K562 (cell line): ENCODE data around the gene HPSE2. TPM values are rescaled to one million over a fixed set of nuclear protein-coding genes. Genes with fewer than 3 reads are reported as not detected.

Experiments
- CCAR2 ChIP-seq: fragments of 200-400 bp; formaldehyde crosslinking; IDR thresholded peaks from 2 replicates; pipeline ENCODE4 v1.6.1; 2017; ENCODE audit warnings: mild to moderate bottlenecking, low read depth, low read length
- FOXA1 ChIP-seq: fragments of 450-650 bp; IDR thresholded peaks from 2 replicates; pipeline ENCODE4 v1.6.1; 2016; ENCODE audit warnings: mild to moderate bottlenecking, borderline replicate concordance
- NONO ChIP-seq, 2 experiments: fragments of 200-400 bp in 1 of 2; fragments of 450-650 bp in 1 of 2; formaldehyde crosslinking in 1 of 2; IDR thresholded peaks; 2 replicates each; pipeline ENCODE4 v1.6.1; 2017; ENCODE audit warnings: low read depth in 2 of 2, mild to moderate bottlenecking in 2 of 2, moderate library complexity in 2 of 2, low read length in 1 of 2
- NR2F6 ChIP-seq: fragments of 450-650 bp; formaldehyde crosslinking; IDR thresholded peaks from 2 replicates; pipeline ENCODE4 v1.4.0; 2020; ENCODE audit warnings: mild to moderate bottlenecking
- TBL1XR1 ChIP-seq, 2 experiments: IDR thresholded peaks; 2 replicates each; pipeline ENCODE4 v1.6.1; 2012; ENCODE audit warnings: improper control_type of control experiment in 2 of 2, low read length in 2 of 2, mild to moderate bottlenecking in 1 of 2
- ZNF140 ChIP-seq: fragments of 250-450 bp; sonication (Bioruptor Pico); IDR thresholded peaks from 2 replicates; pipeline ENCODE4 v1.8.0; 2021; ENCODE audit warnings: moderate library complexity, mild to moderate bottlenecking, inconsistent platforms
- ZNF354B ChIP-seq: fragments of 250-450 bp; sonication (Bioruptor Pico); IDR thresholded peaks from 2 replicates; pipeline ENCODE4 v1.4.0; 2020
- ZNF444 ChIP-seq: fragments of 250-450 bp; sonication (Bioruptor Pico); IDR thresholded peaks from 2 replicates; pipeline ENCODE4 v1.4.0; 2020; ENCODE audit warnings: mild to moderate bottlenecking, moderate library complexity
- polyA plus RNA-seq, 8 experiments: library from polyadenylated mRNA; depleted of rRNA in 4 of 8; stranded (reverse) in 5 of 8; unstranded in 3 of 8; fragments of >200 nt; fragmentation: Nextera tagmentation in 2 of 8; fragmentation: Illumina TruSeq in 1 of 8; extraction: Ambion mirVana in 2 of 8; extraction: Trizol in 1 of 8; gene quantifications; 2 replicates each; pipeline versions ENCODE4 v1.2.1 to v1.2.3, GENCODE V29; 2011 to 2014; ENCODE audit warnings: inconsistent platforms in 1 of 8, missing spikeins in 1 of 8
- total RNA-seq, 7 experiments: library from RNA; depleted of rRNA in 6 of 7; stranded (reverse); fragments of >200 nt in 6 of 7; fragmentation: Illumina TruSeq in 2 of 7; extraction: Trizol in 2 of 7; gene quantifications; 2 replicates each; pipeline versions ENCODE4 v1.2.1 to v1.2.3, GENCODE V29; 2011 to 2021; ENCODE audit warnings: low replicate concordance in 1 of 7
- TF ChIP-seq, protein P1 (sequence below), 2 experiments: fragments of 450-650 bp; conservative IDR thresholded peaks; 2 replicates each; pipeline ENCODE4 v1.6.1; 2017; ENCODE audit warnings: mild to moderate bottlenecking in 2 of 2, moderate library complexity in 2 of 2
- TF ChIP-seq, protein P2 (sequence below), 2 experiments: fragments of 450-650 bp; IDR thresholded peaks; 2 replicates each; pipeline ENCODE4 v1.6.1; 2018; ENCODE audit warnings: mild to moderate bottlenecking in 2 of 2, low read depth in 1 of 2; ENCODE audit not compliant: partially characterized antibody in 2 of 2
- TF ChIP-seq, protein P3 (sequence below): sonication (generic); formaldehyde crosslinking; IDR thresholded peaks from 2 replicates; pipeline ENCODE4 v1.8.1; 2022; ENCODE audit warnings: missing genetic modification reagents
- TF ChIP-seq, protein P4 (sequence below): fragments of 250-450 bp; sonication (Bioruptor Pico); IDR thresholded peaks from 2 replicates; pipeline ENCODE4 v1.8.0; 2021; ENCODE audit warnings: mild to moderate bottlenecking, moderate library complexity
- TF ChIP-seq, protein P5 (sequence below): sonication (generic); formaldehyde crosslinking; IDR thresholded peaks from 2 replicates; pipeline ENCODE4 v1.8.0; 2022; ENCODE audit warnings: mild to moderate bottlenecking, missing genetic modification reagents
- TF ChIP-seq, protein P6 (sequence below): fragments of 450-650 bp; formaldehyde crosslinking; conservative IDR thresholded peaks from 2 replicates; pipeline ENCODE4 v1.4.0; 2022; ENCODE audit warnings: mild to moderate bottlenecking, missing genetic modification characterization

Gene HPSE2
- total and polyA plus RNA-seq, 9 of the 15 experiments (the other 6 are each of a cell fraction or from before 2014, with no cell fraction given) = 0.03 to 0.10 (median 0.04) TPM; not detected in 2

DNA sequence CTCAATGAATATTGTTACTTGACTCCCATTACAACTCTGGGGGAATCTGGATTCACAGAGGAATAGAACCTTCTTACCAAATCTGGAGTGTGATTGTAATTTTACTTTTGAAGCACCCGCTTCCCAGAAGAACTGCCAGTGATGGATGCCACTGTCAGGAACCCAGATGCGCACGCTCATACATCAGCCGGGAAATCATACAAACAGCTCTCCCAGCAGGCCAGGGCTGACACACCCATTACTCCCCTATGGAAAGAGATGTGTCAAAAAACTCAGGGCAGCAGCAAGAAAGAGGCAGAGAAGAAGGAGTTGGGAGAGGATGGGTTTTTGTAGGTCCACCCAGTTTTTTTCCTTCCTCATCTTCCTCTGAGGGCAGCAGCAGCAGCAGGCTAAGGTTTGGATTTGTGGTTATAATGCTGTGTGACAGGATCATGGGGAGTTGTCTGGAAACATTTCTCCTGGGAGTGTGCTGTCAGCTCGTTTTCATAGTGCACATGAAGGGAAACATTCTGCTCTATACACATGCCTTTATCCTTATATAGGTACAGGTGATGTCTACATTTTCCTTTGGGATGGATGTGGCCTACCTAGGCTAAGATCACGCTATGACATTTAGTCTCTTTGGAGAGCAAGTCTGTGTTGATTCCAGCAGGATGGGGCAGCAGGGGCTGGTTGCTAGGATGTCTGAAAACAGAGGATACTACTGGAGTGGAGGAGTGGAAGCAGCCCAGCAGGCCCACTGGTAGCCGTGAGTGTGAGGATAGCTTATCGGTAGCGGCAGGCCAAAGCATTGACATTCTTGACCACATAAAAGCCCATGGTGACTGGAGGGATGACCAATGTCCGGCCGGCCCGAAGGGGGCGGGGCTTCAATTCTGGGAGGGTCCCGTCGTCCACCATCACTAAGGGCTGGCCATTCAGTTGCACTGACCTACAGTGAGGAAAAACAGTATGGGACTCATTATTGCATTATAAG is 776.6 kb downstream of the HPSE2 start (continued):
- TF ChIP-seq, protein P1, sequence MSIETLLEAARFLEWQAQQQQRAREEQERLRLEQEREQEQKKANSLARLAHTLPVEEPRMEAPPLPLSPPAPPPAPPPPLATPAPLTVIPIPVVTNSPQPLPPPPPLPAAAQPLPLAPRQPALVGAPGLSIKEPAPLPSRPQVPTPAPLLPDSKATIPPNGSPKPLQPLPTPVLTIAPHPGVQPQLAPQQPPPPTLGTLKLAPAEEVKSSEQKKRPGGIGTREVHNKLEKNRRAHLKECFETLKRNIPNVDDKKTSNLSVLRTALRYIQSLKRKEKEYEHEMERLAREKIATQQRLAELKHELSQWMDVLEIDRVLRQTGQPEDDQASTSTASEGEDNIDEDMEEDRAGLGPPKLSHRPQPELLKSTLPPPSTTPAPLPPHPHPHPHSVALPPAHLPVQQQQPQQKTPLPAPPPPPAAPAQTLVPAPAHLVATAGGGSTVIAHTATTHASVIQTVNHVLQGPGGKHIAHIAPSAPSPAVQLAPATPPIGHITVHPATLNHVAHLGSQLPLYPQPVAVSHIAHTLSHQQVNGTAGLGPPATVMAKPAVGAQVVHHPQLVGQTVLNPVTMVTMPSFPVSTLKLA (conservative IDR thresholded peaks at IDR 0.05) = peak in 1 of 2 experiments; percentile 37; a peak in 2 of 4 replicates
- TF ChIP-seq FOXA1 (no peak), TBL1XR1 (IDR thresholded peaks at IDR 0.05; ENCODE audit: low read length in 2 of 2) (0 out of 4 replicates have a peak, but pooled peaks of 1 of the 2 experiments have one; percentile 14), CCAR2 (no peak), ZNF140 (CRISPR knock-in tag) (no peak), NR2F6 (no peak), ZNF444 (CRISPR knock-in tag) (no peak), NONO (IDR thresholded peaks at IDR 0.05; ENCODE audit: low read depth in 2 of 2, low read length in 1 of 2) (no peak), ZNF354B (CRISPR knock-in tag) (no peak)
- TF ChIP-seq, protein P2, sequence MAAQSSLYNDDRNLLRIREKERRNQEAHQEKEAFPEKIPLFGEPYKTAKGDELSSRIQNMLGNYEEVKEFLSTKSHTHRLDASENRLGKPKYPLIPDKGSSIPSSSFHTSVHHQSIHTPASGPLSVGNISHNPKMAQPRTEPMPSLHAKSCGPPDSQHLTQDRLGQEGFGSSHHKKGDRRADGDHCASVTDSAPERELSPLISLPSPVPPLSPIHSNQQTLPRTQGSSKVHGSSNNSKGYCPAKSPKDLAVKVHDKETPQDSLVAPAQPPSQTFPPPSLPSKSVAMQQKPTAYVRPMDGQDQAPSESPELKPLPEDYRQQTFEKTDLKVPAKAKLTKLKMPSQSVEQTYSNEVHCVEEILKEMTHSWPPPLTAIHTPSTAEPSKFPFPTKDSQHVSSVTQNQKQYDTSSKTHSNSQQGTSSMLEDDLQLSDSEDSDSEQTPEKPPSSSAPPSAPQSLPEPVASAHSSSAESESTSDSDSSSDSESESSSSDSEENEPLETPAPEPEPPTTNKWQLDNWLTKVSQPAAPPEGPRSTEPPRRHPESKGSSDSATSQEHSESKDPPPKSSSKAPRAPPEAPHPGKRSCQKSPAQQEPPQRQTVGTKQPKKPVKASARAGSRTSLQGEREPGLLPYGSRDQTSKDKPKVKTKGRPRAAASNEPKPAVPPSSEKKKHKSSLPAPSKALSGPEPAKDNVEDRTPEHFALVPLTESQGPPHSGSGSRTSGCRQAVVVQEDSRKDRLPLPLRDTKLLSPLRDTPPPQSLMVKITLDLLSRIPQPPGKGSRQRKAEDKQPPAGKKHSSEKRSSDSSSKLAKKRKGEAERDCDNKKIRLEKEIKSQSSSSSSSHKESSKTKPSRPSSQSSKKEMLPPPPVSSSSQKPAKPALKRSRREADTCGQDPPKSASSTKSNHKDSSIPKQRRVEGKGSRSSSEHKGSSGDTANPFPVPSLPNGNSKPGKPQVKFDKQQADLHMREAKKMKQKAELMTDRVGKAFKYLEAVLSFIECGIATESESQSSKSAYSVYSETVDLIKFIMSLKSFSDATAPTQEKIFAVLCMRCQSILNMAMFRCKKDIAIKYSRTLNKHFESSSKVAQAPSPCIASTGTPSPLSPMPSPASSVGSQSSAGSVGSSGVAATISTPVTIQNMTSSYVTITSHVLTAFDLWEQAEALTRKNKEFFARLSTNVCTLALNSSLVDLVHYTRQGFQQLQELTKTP (IDR thresholded peaks at IDR 0.05; ENCODE audit: low read depth in 1 of 2, partially characterized antibody in 2 of 2) = no peak
- TF ChIP-seq, protein P3, sequence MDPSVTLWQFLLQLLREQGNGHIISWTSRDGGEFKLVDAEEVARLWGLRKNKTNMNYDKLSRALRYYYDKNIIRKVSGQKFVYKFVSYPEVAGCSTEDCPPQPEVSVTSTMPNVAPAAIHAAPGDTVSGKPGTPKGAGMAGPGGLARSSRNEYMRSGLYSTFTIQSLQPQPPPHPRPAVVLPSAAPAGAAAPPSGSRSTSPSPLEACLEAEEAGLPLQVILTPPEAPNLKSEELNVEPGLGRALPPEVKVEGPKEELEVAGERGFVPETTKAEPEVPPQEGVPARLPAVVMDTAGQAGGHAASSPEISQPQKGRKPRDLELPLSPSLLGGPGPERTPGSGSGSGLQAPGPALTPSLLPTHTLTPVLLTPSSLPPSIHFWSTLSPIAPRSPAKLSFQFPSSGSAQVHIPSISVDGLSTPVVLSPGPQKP = no peak
- TF ChIP-seq, protein P4, sequence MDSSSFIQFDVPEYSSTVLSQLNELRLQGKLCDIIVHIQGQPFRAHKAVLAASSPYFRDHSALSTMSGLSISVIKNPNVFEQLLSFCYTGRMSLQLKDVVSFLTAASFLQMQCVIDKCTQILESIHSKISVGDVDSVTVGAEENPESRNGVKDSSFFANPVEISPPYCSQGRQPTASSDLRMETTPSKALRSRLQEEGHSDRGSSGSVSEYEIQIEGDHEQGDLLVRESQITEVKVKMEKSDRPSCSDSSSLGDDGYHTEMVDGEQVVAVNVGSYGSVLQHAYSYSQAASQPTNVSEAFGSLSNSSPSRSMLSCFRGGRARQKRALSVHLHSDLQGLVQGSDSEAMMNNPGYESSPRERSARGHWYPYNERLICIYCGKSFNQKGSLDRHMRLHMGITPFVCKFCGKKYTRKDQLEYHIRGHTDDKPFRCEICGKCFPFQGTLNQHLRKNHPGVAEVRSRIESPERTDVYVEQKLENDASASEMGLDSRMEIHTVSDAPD = no peak
- TF ChIP-seq, protein P5, sequence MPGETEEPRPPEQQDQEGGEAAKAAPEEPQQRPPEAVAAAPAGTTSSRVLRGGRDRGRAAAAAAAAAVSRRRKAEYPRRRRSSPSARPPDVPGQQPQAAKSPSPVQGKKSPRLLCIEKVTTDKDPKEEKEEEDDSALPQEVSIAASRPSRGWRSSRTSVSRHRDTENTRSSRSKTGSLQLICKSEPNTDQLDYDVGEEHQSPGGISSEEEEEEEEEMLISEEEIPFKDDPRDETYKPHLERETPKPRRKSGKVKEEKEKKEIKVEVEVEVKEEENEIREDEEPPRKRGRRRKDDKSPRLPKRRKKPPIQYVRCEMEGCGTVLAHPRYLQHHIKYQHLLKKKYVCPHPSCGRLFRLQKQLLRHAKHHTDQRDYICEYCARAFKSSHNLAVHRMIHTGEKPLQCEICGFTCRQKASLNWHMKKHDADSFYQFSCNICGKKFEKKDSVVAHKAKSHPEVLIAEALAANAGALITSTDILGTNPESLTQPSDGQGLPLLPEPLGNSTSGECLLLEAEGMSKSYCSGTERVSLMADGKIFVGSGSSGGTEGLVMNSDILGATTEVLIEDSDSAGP = no peak
- TF ChIP-seq, protein P6, sequence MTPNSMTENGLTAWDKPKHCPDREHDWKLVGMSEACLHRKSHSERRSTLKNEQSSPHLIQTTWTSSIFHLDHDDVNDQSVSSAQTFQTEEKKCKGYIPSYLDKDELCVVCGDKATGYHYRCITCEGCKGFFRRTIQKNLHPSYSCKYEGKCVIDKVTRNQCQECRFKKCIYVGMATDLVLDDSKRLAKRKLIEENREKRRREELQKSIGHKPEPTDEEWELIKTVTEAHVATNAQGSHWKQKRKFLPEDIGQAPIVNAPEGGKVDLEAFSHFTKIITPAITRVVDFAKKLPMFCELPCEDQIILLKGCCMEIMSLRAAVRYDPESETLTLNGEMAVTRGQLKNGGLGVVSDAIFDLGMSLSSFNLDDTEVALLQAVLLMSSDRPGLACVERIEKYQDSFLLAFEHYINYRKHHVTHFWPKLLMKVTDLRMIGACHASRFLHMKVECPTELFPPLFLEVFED = no peak
